Measurements from ENCODE around the gene UMOD. TPM values are rescaled to one million over a fixed set of nuclear protein-coding genes. Genes with fewer than 3 reads are reported as not detected.
A peak's percentile ranks its signal among the peaks of the same experiment; 100 is the strongest.

Gene UMOD
- total RNA-seq, 1 donor = not detected

DNA sequence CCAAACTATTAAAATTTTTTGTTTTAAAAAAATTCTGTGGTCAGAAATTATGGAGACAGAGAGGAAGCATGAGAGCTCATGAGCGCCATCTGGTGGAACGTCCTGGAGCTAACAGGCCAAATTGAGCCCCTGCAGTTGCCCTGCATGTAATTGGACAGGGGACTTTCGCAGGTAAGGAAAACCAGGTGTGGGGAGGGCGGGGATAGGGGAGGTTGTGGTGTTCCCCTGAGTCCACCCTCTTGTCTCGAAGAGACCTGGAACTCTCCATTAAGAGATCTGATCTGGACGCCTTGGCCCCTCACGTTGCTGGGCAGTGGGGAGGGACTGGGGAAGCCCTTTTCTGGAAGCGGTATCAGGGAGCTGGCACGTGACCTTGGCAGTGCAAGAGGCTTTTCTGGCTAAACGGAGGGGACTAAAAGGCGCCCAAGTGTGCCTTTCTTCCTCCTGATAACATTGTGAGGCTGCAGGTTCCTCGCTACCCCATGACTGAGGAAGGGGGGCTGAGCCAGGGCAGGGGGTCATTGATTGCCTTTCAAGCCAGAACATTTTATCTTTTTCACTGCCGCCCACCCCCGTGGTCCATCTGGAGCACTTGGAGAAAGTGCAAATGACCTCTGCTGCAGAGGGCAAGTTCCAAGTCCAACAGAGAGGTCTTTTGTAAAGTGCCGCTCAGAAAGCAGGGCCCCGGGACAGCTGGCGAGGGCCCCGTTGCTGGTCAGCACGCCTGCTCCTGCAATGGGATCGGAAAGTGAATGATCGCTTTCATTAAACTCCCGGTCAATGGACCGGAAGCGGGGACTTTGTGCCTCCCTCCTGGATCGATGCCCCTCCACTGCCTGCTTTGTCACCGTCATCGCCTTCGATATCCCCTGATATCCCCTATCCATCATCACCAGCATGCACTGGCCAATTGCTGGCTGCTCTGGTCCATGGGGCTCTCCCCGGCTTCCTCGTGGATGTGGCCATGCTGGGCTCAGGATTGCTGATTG is 33.6 kb upstream of the UMOD start:
- Histone ChIP-seq H4K20me1 (ENCODE audit: insufficient read depth, low read length) (no peaks in the 10 kb centered on the region), H3K27me3 (ENCODE audit: insufficient read depth, low read length) (no peaks in the 10 kb centered on the region), H3K9me3 (ENCODE audit: low read depth, low read length) (no peaks in the 10 kb centered on the region), H3K4me1 (ENCODE audit: insufficient read depth, low read length) (no peaks in the 10 kb centered on the region), H3K4me3 (ENCODE audit: insufficient read depth, low read length) (no peak overlapping the region), H2AFZ (ENCODE audit: low read length) (no peak overlapping the region), H3K4me2 (ENCODE audit: insufficient read depth, low read length) (no peak overlapping the region), H3K27ac (ENCODE audit: low read depth, low read length) (no peak overlapping the region), H3K79me2 (ENCODE audit: insufficient read depth, low read length) (no peaks in the 10 kb centered on the region), H3K36me3 (ENCODE audit: insufficient read depth, low read length) (no peaks in the 10 kb centered on the region)
- TF ChIP-seq, protein P1, sequence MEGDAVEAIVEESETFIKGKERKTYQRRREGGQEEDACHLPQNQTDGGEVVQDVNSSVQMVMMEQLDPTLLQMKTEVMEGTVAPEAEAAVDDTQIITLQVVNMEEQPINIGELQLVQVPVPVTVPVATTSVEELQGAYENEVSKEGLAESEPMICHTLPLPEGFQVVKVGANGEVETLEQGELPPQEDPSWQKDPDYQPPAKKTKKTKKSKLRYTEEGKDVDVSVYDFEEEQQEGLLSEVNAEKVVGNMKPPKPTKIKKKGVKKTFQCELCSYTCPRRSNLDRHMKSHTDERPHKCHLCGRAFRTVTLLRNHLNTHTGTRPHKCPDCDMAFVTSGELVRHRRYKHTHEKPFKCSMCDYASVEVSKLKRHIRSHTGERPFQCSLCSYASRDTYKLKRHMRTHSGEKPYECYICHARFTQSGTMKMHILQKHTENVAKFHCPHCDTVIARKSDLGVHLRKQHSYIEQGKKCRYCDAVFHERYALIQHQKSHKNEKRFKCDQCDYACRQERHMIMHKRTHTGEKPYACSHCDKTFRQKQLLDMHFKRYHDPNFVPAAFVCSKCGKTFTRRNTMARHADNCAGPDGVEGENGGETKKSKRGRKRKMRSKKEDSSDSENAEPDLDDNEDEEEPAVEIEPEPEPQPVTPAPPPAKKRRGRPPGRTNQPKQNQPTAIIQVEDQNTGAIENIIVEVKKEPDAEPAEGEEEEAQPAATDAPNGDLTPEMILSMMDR (IDR thresholded peaks at IDR 0.05; ENCODE audit: extremely low read depth, low read depth, low read length) = peak; percentile 73
- DNase-seq (ENCODE audit: insufficient read length, low spot score, missing footprints) = peak; percentile 65

DNA sequence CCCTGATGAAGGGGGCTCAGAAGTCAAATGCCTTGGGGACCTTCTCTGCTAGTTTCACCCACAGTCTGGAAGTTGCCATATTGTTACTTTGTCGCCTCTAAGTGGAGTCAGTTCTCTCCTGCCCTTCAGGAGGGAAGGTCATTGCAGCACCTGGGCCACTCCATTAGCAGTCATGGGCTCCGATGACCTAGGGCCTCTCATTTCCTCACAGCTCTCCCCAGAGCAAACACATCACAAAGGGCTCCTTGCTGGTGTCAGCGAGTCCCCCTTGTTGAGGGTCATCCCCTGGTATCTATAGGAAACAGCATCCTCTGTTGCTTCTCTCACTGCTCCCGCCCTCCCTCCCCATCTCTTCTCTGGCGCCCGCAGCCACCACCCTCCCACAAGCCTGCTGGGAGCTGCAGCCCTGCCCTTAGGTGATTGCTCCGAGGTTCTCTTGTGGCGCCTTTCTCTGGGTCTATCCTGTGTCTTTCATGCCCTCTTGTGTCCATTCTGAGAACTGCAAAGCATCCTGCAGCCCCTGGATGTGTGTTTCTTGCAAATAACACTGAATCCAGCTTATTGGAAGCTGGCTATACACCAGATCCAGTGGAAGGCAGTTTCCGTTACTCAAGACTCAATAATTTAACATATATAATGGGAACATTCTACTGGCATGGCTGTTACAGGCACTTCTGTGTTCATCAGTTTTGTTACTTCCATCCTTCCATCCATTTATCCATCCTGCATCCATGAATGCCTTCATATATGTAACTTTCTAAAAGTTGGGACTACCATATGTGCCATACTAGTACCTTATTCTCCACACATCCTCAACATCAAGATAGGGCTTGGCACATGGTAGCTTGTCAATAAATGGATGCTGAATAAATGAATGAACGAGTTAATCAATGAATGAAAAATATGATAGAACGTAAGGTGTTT is 30.9 kb upstream of the UMOD start:
- Histone ChIP-seq H3K36me3 (ENCODE audit: insufficient read depth, low read length) (no peaks in the 10 kb centered on the region), H3K9me3 (ENCODE audit: low read depth, low read length) (no peaks in the 10 kb centered on the region), H3K79me2 (ENCODE audit: insufficient read depth, low read length) (no peaks in the 10 kb centered on the region), H3K27me3 (ENCODE audit: insufficient read depth, low read length) (no peaks in the 10 kb centered on the region), H3K4me1 (ENCODE audit: insufficient read depth, low read length) (no peaks in the 10 kb centered on the region), H3K4me2 (ENCODE audit: insufficient read depth, low read length) (no peak overlapping the region), H4K20me1 (ENCODE audit: insufficient read depth, low read length) (no peaks in the 10 kb centered on the region), H2AFZ (ENCODE audit: low read length) (no peak overlapping the region), H3K27ac (ENCODE audit: low read depth, low read length) (no peak overlapping the region), H3K4me3 (ENCODE audit: insufficient read depth, low read length) (no peak overlapping the region)
- TF ChIP-seq, protein P1 (IDR thresholded peaks at IDR 0.05; ENCODE audit: extremely low read depth, low read depth, low read length) = peak; percentile 64
- DNase-seq (ENCODE audit: insufficient read length, low spot score, missing footprints) = peak; percentile 43

DNA sequence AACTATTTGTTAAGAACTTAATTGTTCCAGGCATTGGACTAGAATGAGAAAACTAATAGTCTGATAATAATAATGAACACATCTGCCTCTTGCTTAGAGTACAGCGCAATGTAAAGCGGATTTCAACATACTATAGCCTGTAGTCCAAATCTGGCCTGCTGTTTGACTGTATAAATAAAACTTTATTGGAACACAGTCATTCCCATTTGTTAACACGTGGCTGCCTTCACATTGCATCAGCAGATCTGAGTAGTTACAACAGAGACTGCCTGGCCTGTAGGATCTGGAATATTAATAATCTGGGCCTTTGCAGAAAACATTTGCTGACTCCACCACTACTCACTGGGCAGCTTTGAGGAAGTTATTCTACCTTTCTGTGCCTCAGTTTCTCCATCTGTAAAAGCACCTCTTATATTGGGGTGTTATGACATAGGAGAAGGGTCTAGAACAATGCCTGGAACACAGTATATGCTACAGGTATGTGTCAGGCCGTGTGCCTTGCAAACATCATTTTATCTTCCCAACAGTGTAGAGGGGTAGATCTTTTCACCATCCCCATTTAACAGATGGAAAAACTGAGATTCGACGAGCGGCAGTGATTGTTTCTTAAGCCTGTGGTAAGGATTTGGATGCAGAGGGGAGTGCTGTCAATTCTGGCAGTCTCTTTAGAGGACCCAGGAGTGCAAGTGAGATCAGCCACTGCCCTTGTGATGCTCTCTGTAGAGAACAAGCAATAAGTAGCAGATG is 29.9 kb upstream of the UMOD start:
- Histone ChIP-seq H3K27ac (ENCODE audit: low read depth, low read length) (no peak overlapping the region), H2AFZ (ENCODE audit: low read length) (no peak overlapping the region), H3K36me3 (ENCODE audit: insufficient read depth, low read length) (no peaks in the 10 kb centered on the region), H3K4me3 (ENCODE audit: insufficient read depth, low read length) (no peak overlapping the region), H3K27me3 (ENCODE audit: insufficient read depth, low read length) (no peaks in the 10 kb centered on the region), H3K4me1 (ENCODE audit: insufficient read depth, low read length) (no peaks in the 10 kb centered on the region), H3K9me3 (ENCODE audit: low read depth, low read length) (no peaks in the 10 kb centered on the region), H4K20me1 (ENCODE audit: insufficient read depth, low read length) (no peaks in the 10 kb centered on the region), H3K4me2 (ENCODE audit: insufficient read depth, low read length) (no peak overlapping the region), H3K79me2 (ENCODE audit: insufficient read depth, low read length) (no peaks in the 10 kb centered on the region)
- TF ChIP-seq, protein P1 (IDR thresholded peaks at IDR 0.05; ENCODE audit: extremely low read depth, low read depth, low read length) = no peak
- no peak for DNase-seq (ENCODE audit: insufficient read length, low spot score, missing footprints)

Measured in osteoblast (primary cell).